IMR-90 (cell line): ENCODE results near the gene MRPL12. TPM values are rescaled to one million over a fixed set of nuclear protein-coding genes. Genes with fewer than 3 reads are reported as not detected.

Source experiments
- ATAC-seq: fragments of 200-7000 bp; cut with Tn5 transposase; 2 replicates; pipeline ENCODE4 v1.9.1; 2020; ENCODE audit warnings: low read depth, mild to moderate bottlenecking, moderate library complexity
- BruUV-seq: library from RNA; stranded (reverse); fragments of 400-500 nt; replicated peaks from 2 replicates; lab custom pipeline; 2021; lab: Mats Ljungman, UMichigan
- CTCF ChIA-PET: fragments of 300-600 bp; formaldehyde crosslinking; extraction: SDS; loops from one replicate; lab custom pipeline; 2021; ENCODE audit warnings: antibody characterized with exemption; lab: Yijun Ruan, JAX
- POLR2A ChIA-PET: fragments of 300-600 bp; sonication (Branson Sonifier 250); formaldehyde crosslinking; loops from one replicate; lab custom pipeline; 2022; ENCODE audit warnings: antibody characterized with exemption; ENCODE audit not compliant: unreplicated experiment; lab: Charles Lee
- DNase-seq: peaks from one replicate; pipeline ENCODE4 v3.0.0; 2013
- H2AFZ ChIP-seq: replicated peaks from 2 replicates; pipeline ENCODE3; 2013; ENCODE audit warnings: low read length, mild to moderate bottlenecking; ENCODE audit not compliant: poor library complexity
- H2AK5ac ChIP-seq: 2 replicates; pipeline ENCODE4 v1.6.1; 2013; ENCODE audit warnings: low read depth, low read length, inconsistent platforms
- H2AK9ac ChIP-seq: replicated peaks from 2 replicates; pipeline ENCODE3; 2013; ENCODE audit warnings: mild to moderate bottlenecking, low read depth, low read length, moderate library complexity; ENCODE audit not compliant: poor library complexity
- H2BK120ac ChIP-seq: 2 replicates; pipeline ENCODE4 v1.6.1; 2013; ENCODE audit warnings: low read depth, low read length, inconsistent platforms
- H2BK15ac ChIP-seq: 3 replicates; pipeline ENCODE4 v1.6.1; 2013; ENCODE audit warnings: low read depth, low read length, inconsistent platforms
- H2BK20ac ChIP-seq: 2 replicates; pipeline ENCODE4 v1.6.1; 2013; ENCODE audit warnings: low read depth, mild to moderate bottlenecking, inconsistent platforms, low read length, moderate library complexity
- H2BK5ac ChIP-seq: 2 replicates; pipeline ENCODE4 v1.6.1; 2013; ENCODE audit warnings: mild to moderate bottlenecking, low read depth, low read length, inconsistent platforms; ENCODE audit not compliant: poor library complexity, severe bottlenecking
- H3K14ac ChIP-seq: replicated peaks from 2 replicates; pipeline ENCODE4 v1.6.1; 2013; ENCODE audit warnings: low read depth, low read length, inconsistent platforms
- H3K18ac ChIP-seq: 2 replicates; pipeline ENCODE4 v1.6.1; 2013; ENCODE audit warnings: low read depth, low read length, control low read depth
- H3K23ac ChIP-seq: 2 replicates; pipeline ENCODE4 v1.6.1; 2013; ENCODE audit warnings: low read depth, low read length, inconsistent platforms
- H3K27ac ChIP-seq: 2 replicates; pipeline ENCODE4 v1.5.1; 2013; ENCODE audit warnings: mild to moderate bottlenecking, control low read depth, low read length; ENCODE audit not compliant: insufficient read depth
- H3K27me3 ChIP-seq: 2 replicates; pipeline ENCODE4 v1.6.1; 2013; ENCODE audit warnings: low read length; ENCODE audit not compliant: control insufficient read depth, insufficient read depth
- H3K36me3 ChIP-seq: 2 replicates; pipeline ENCODE4 v1.6.1; 2013; ENCODE audit warnings: low read length, mixed read lengths; ENCODE audit not compliant: control insufficient read depth, insufficient read depth
- H3K4ac ChIP-seq: 2 replicates; pipeline ENCODE4 v1.6.1; 2013; ENCODE audit warnings: low read depth, low read length, inconsistent platforms
- H3K4me1 ChIP-seq: 2 replicates; pipeline ENCODE4 v1.6.1; 2013; ENCODE audit warnings: low read length, mixed read lengths; ENCODE audit not compliant: control insufficient read depth, insufficient read depth
- H3K4me2 ChIP-seq: 2 replicates; pipeline ENCODE4 v1.6.1; 2013; ENCODE audit warnings: low read depth, mild to moderate bottlenecking, control low read depth, low read length, moderate library complexity
- H3K4me3 ChIP-seq: 2 replicates; pipeline ENCODE4 v1.5.1; 2013; ENCODE audit warnings: low read depth, mild to moderate bottlenecking, control low read depth, low read length, moderate library complexity; ENCODE audit not compliant: insufficient read depth
- H3K56ac ChIP-seq: 2 replicates; pipeline ENCODE4 v1.6.1; 2013; ENCODE audit warnings: low read length, inconsistent platforms; ENCODE audit not compliant: insufficient read depth; ENCODE audit errors: extremely low read depth
- H3K79me1 ChIP-seq, 2 experiments: 2 replicates each; pipeline ENCODE4 v1.6.1; 2013; ENCODE audit warnings: low read length in 2 of 2, inconsistent platforms in 1 of 2, low read depth in 1 of 2
- H3K9ac ChIP-seq: 2 replicates; pipeline ENCODE4 v1.6.1; 2013; ENCODE audit warnings: low read depth, low read length, control low read depth
- H3K9me1 ChIP-seq: 2 replicates; pipeline ENCODE4 v1.6.1; 2013; ENCODE audit warnings: low read length, inconsistent platforms; ENCODE audit not compliant: insufficient read depth
- H3K9me3 ChIP-seq: 2 replicates; pipeline ENCODE4 v1.6.1; 2013; ENCODE audit warnings: low read length; ENCODE audit not compliant: control insufficient read depth, insufficient read depth
- H4K20me1 ChIP-seq: 2 replicates; pipeline ENCODE4 v1.6.1; 2013; ENCODE audit warnings: low read length, inconsistent platforms; ENCODE audit not compliant: insufficient read depth
- H4K5ac ChIP-seq: 2 replicates; pipeline ENCODE4 v1.6.1; 2013; ENCODE audit warnings: mild to moderate bottlenecking, low read depth, low read length, control low read depth
- H4K8ac ChIP-seq, 2 experiments: 2 replicates each; pipeline ENCODE4 v1.6.1; 2013; ENCODE audit warnings: low read depth in 2 of 2, low read length in 2 of 2, control low read depth in 1 of 2, inconsistent platforms in 1 of 2
- H4K91ac ChIP-seq: 2 replicates; pipeline ENCODE4 v1.6.1; 2013; ENCODE audit warnings: low read depth, low read length, inconsistent platforms; ENCODE audit not compliant: insufficient read depth
- BHLHE40 ChIP-seq: fragments of 150-350 bp; IDR thresholded peaks from 2 replicates; pipeline ENCODE4 v1.6.1; 2016; ENCODE audit warnings: mild to moderate bottlenecking, low read depth, low read length
- MAFK ChIP-seq: IDR thresholded peaks from 2 replicates; pipeline ENCODE4 v1.6.1; 2012; ENCODE audit warnings: low read depth, low read length, improper control_type of control experiment
- MAZ ChIP-seq: IDR thresholded peaks from 2 replicates; pipeline ENCODE4 v1.6.1; 2012; ENCODE audit warnings: low read depth, mild to moderate bottlenecking, low read length, improper control_type of control experiment, moderate library complexity, borderline replicate concordance
- MXI1 ChIP-seq: IDR thresholded peaks from 2 replicates; pipeline ENCODE4 v1.6.1; 2012; ENCODE audit warnings: low read depth, mild to moderate bottlenecking, low read length, moderate library complexity, borderline replicate concordance
- RAD21 ChIP-seq: IDR thresholded peaks from 2 replicates; pipeline ENCODE4 v1.6.1; 2012; ENCODE audit warnings: low read length, improper control_type of control experiment
- RCOR1 ChIP-seq: IDR thresholded peaks from 2 replicates; pipeline ENCODE4 v1.6.1; 2012; ENCODE audit warnings: mild to moderate bottlenecking, low read length, improper control_type of control experiment; ENCODE audit not compliant: insufficient replicate concordance
- RFX5 ChIP-seq: IDR thresholded peaks from 2 replicates; pipeline ENCODE4 v1.8.0; 2012; ENCODE audit warnings: low read depth, mild to moderate bottlenecking, low read length, moderate library complexity
- WGBS, 2 experiments: methylation state at CpG; one replicate each; pipeline versions ENCODE4 v1.1.5 to v1.1.7; 2013; ENCODE audit warnings: missing lambda C conversion rate in 2 of 2; ENCODE audit not compliant: insufficient read length in 1 of 2; ENCODE audit errors: extremely low coverage in 2 of 2; 5-methylcytosine and 5-hydroxymethylcytosine counted together
- dilution Hi-C: fragments of 300-500 bp; cut with HindIII; formaldehyde crosslinking; loops from one replicate; pipeline ENCODE4 v1.14.3; 2018; ENCODE audit warnings: low sequenced_read_pairs; ENCODE audit not compliant: unreplicated experiment
- in situ Hi-C: fragments of 300-500 bp; cut with MboI; formaldehyde crosslinking; loops from 3 replicates; pipeline ENCODE4 v1.14.3; 2019; ENCODE audit warnings: low sequenced_read_pairs, inconsistent platforms, mixed read lengths
- intact Hi-C: fragments of 100-400 bp; cut with micrococcal nuclease; formaldehyde crosslinking; loops from 2 replicates; pipeline ENCODE4 v1.10.0; 2022
- polyA plus RNA-seq, 3 experiments: library from polyadenylated mRNA; depleted of rRNA; stranded (reverse); fragments of >200 nt; gene quantifications; 2 replicates each; pipeline ENCODE4 v1.2.3, GENCODE V29; 2012; ENCODE audit warnings: low replicate concordance in 1 of 3
- total RNA-seq: library from RNA; depleted of rRNA; stranded (reverse); fragments of >200 nt; gene quantifications from 2 replicates; pipeline ENCODE4 v1.2.3, GENCODE V29; 2012

Gene MRPL12
- total and polyA plus RNA-seq, 2 of the 4 experiments (the other 2 are of a cell fraction), result 17.2 to 111 TPM

- Histone ChIP-seq H3K23ac (no peak overlapping the region), H3K36me3 (peaks cover 95% of the 10 kb centered on the region), H3K4ac (no peak overlapping the region), H4K20me1 (peaks cover 79% of the 10 kb centered on the region), H2AFZ (no peak overlapping the region), H3K27me3 (no peaks in the 10 kb centered on the region), H2AK9ac (no peak overlapping the region), H3K4me2 (no peak overlapping the region), H2BK5ac (no peak overlapping the region), H2AK5ac (no peak overlapping the region), H3K27ac (no peak overlapping the region), H3K9me3 (no peaks in the 10 kb centered on the region), H2BK15ac (no peak overlapping the region), H3K14ac (no peak overlapping the region), H3K4me1 (no peaks in the 10 kb centered on the region), H2BK20ac (no peak overlapping the region), H3K56ac (no peak overlapping the region), H3K9ac (no peak overlapping the region), H4K91ac (no peak overlapping the region), H3K18ac (no peak overlapping the region), H2BK120ac (no peak overlapping the region), H4K8ac (no peak overlapping the region), H3K9me1 (no peaks in the 10 kb centered on the region), H3K4me3 (no peak overlapping the region), H3K79me1 (peaks cover 7 to 47% of the 10 kb centered on the region in 2 experiments), H4K5ac (no peak overlapping the region)
- 89% methylated on average over 5 of the region's 20 CpGs; no CpG with 5 or more reads in 1 of the 2 experiments for WGBS, 2 experiments
- no TSS peak for BruUV-seq
- in situ Hi-C loops (no loop called here), intact Hi-C loops (no loop called here), dilution Hi-C loops (no loop called here)
- TF ChIP-seq RCOR1 (no peak), MAZ (no peak), BHLHE40 (no peak), MAFK (no peak), RAD21 (no peak), RFX5 (no peak), MXI1 (no peak)
- DNase-seq, result no peak
- ATAC-seq, result no peak
- ChIA-PET POLR2A (no interaction called here), CTCF (no interaction called here)
Measured at GRCh38 chr17:81691608-81692007, 11.6 kb upstream of the MRPL12 start.
